Measurements from ENCODE around the gene LCE5A.
"Not testable (repeated sequence)": the region's sequence is repeated elsewhere in the genome, so short reads cannot be mapped to it uniquely, and the experiment has no call there.

Gene LCE5A

DNA sequence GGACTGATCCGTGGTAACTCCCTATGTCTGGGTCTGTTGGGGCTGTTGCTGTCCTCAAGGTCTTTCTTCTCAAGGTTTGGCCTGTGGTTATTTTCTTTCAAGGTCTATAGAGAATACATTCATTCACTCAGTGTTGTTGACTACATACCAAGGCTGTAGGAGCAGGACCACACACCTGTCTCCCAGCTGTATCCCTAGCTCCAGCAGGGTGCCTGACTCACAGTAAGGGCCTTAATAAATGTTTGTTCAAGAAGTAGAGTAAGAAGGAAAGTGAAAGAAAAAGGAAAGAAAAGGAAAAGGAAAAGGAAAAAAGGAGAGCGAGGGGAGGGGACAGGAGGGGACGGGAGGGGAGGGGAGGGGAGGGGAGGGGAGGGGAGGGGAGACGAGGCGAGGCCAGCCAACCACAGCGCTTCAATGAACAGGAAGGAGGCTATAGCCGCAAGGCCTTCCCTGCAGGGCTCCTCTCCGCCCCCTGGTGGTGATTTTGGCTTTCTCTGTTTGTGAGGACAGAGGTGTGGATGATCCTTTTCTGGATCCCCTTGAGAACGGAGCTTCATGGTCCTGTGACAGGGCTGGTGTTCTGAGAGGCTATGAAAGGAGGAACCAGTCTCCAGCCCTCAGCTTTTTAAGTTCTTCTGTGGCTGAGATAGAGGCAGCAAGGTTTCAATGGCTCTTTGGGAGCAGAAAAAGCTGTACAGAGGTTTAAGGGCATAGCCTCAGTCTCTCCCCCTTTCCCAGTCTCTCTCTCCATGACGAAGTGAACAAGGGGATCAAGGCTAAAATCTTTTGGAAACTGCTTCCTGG lies 30.6 kb upstream of the LCE5A start:
- WGBS (ENCODE audit: extremely low coverage, insufficient coverage, low lambda C conversion rate): no CpG with 5 or more reads among the region's 10 CpGs
- H3K79me1 ChIP-seq (ENCODE audit: low read length): no peaks in the 10 kb centered on the region

GRCh38 chr1:152481869-152482664 lies 28.5 kb upstream of the LCE5A start:
- Histone ChIP-seq H4K5ac (ENCODE audit: low read length) (no peak overlapping the region), H3K79me1 (ENCODE audit: low read length) (no peaks in the 10 kb centered on the region), H3K4ac (ENCODE audit: low read depth, low read length) (no peak overlapping the region), H2BK15ac (replicated peaks; ENCODE audit: low read depth) (no peak overlapping the region), H3K36me3 (ENCODE audit: control insufficient read depth, insufficient read depth, low read length) (no peaks in the 10 kb centered on the region), H2BK120ac (ENCODE audit: low read depth, low read length) (no peak overlapping the region), H3K56ac (ENCODE audit: low read length) (no peak overlapping the region), H3K23ac (ENCODE audit: low read length) (no peak overlapping the region), H4K8ac (ENCODE audit: low read depth, low read length) (no peak overlapping the region), H3K4me3 (ENCODE audit: low read length) (no peak overlapping the region), H3K18ac (ENCODE audit: low read length) (no peak overlapping the region), H3K79me2 (ENCODE audit: control insufficient read depth, insufficient read depth, low read length) (no peaks in the 10 kb centered on the region), H3K9ac (ENCODE audit: low read length) (no peak overlapping the region), H3K4me2 (ENCODE audit: low read length) (no peak overlapping the region), H2AK5ac (ENCODE audit: low read length) (no peak overlapping the region), H3K4me1 (ENCODE audit: control insufficient read depth, low read depth, low read length) (no peaks in the 10 kb centered on the region), H3K27me3 (ENCODE audit: insufficient read depth, low read length, poor library complexity) (no peaks in the 10 kb centered on the region), H3K27ac (ENCODE audit: low read depth, low read length) (no peak overlapping the region), H2BK5ac (ENCODE audit: low read length) (no peak overlapping the region)
- no peak for DNase-seq
- WGBS (ENCODE audit: extremely low coverage, insufficient coverage, low lambda C conversion rate): no CpG with 5 or more reads among the region's 8 CpGs

More for the DNA sequence above, 30.6 kb upstream of the LCE5A start:
- Histone ChIP-seq H3K27ac (ENCODE audit: low read depth, low read length) (no peak overlapping the region), H4K8ac (ENCODE audit: low read depth, low read length) (no peak overlapping the region), H3K79me2 (ENCODE audit: control insufficient read depth, insufficient read depth, low read length) (no peaks in the 10 kb centered on the region), H3K9ac (ENCODE audit: low read length) (no peak overlapping the region), H3K4me1 (ENCODE audit: control insufficient read depth, low read depth, low read length) (no peaks in the 10 kb centered on the region), H2BK5ac (ENCODE audit: low read length) (no peak overlapping the region), H4K5ac (ENCODE audit: low read length) (no peak overlapping the region), H3K36me3 (ENCODE audit: control insufficient read depth, insufficient read depth, low read length) (no peaks in the 10 kb centered on the region), H2BK15ac (replicated peaks; ENCODE audit: low read depth) (no peak overlapping the region), H2AK5ac (ENCODE audit: low read length) (no peak overlapping the region), H3K4me2 (ENCODE audit: low read length) (no peak overlapping the region), H3K27me3 (ENCODE audit: insufficient read depth, low read length, poor library complexity) (no peaks in the 10 kb centered on the region), H3K4me3 (ENCODE audit: low read length) (no peak overlapping the region), H3K4ac (ENCODE audit: low read depth, low read length) (no peak overlapping the region), H3K18ac (ENCODE audit: low read length) (no peak overlapping the region), H3K23ac (ENCODE audit: low read length) (no peak overlapping the region), H3K56ac (ENCODE audit: low read length) (no peak overlapping the region), H2BK120ac (ENCODE audit: low read depth, low read length) (no peak overlapping the region)
- peak; percentile 37 for DNase-seq

DNA sequence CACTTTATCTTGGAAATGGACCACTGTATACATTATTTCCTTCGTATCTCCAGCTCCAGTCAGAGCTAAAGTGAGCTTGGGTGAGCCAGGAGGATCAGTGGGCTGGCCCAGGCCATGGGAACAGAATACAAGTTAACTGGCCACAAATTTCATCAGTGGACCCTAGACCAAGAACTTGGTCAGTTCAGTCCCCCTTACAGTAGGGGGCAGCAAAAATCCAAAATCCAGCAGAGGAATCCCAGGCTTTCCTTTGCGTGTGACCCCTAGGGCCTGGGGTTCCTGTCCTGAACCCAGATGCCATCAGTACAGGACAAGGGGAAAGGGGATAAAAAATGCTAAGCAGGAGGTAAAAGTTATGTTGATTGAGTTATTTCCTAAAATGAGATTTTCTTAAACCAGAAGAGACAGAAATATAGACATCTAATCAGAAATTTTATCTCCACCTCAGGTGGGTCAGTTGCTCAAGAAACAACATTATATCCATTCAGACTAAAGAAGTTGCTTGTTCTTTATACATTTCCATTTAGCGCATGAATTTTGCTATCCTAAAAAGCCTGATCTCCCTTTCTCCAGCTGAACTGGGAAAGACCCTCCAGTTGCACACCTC lies 24.1 kb upstream of the LCE5A start:
- Histone ChIP-seq H3K4me2 (ENCODE audit: low read length) (no peak overlapping the region), H2BK15ac (replicated peaks; ENCODE audit: low read depth) (no peak overlapping the region), H3K36me3 (ENCODE audit: control insufficient read depth, insufficient read depth, low read length) (no peaks in the 10 kb centered on the region), H3K56ac (ENCODE audit: low read length) (no peak overlapping the region), H3K79me2 (ENCODE audit: control insufficient read depth, insufficient read depth, low read length) (no peaks in the 10 kb centered on the region), H4K8ac (ENCODE audit: low read depth, low read length) (no peak overlapping the region), H3K4me3 (ENCODE audit: low read length) (no peak overlapping the region), H3K27me3 (ENCODE audit: insufficient read depth, low read length, poor library complexity) (no peaks in the 10 kb centered on the region), H3K9ac (ENCODE audit: low read length) (no peak overlapping the region), H2BK5ac (ENCODE audit: low read length) (no peak overlapping the region), H3K4ac (ENCODE audit: low read depth, low read length) (no peak overlapping the region), H4K5ac (ENCODE audit: low read length) (no peak overlapping the region), H3K23ac (ENCODE audit: low read length) (no peak overlapping the region), H3K18ac (ENCODE audit: low read length) (no peak overlapping the region), H3K4me1 (ENCODE audit: control insufficient read depth, low read depth, low read length) (no peaks in the 10 kb centered on the region), H3K79me1 (ENCODE audit: low read length) (no peaks in the 10 kb centered on the region), H3K27ac (ENCODE audit: low read depth, low read length) (no peak overlapping the region), H2BK120ac (ENCODE audit: low read depth, low read length) (no peak overlapping the region), H2AK5ac (ENCODE audit: low read length) (no peak overlapping the region)
- DNase-seq: peak; percentile 7
- WGBS (ENCODE audit: extremely low coverage, insufficient coverage, low lambda C conversion rate): no CpG with 5 or more reads among the region's 3 CpGs

GRCh38 chr1:152487871-152488270 lies 22.7 kb upstream of the LCE5A start:
- Histone ChIP-seq H3K9ac (ENCODE audit: low read length) (no peak overlapping the region), H3K56ac (ENCODE audit: low read length) (no peak overlapping the region), H2BK120ac (ENCODE audit: low read depth, low read length) (no peak overlapping the region), H3K23ac (ENCODE audit: low read length) (no peak overlapping the region), H2AK5ac (ENCODE audit: low read length) (no peak overlapping the region), H3K4ac (ENCODE audit: low read depth, low read length) (no peak overlapping the region), H3K18ac (ENCODE audit: low read length) (no peak overlapping the region), H3K36me3 (ENCODE audit: control insufficient read depth, insufficient read depth, low read length) (no peaks in the 10 kb centered on the region), H2BK15ac (replicated peaks; ENCODE audit: low read depth) (no peak overlapping the region), H3K4me1 (ENCODE audit: control insufficient read depth, low read depth, low read length) (no peaks in the 10 kb centered on the region), H3K79me2 (ENCODE audit: control insufficient read depth, insufficient read depth, low read length) (no peaks in the 10 kb centered on the region), H4K5ac (ENCODE audit: low read length) (no peak overlapping the region), H3K79me1 (ENCODE audit: low read length) (no peaks in the 10 kb centered on the region), H3K27me3 (ENCODE audit: insufficient read depth, low read length, poor library complexity) (no peaks in the 10 kb centered on the region), H3K4me3 (ENCODE audit: low read length) (no peak overlapping the region), H2BK5ac (ENCODE audit: low read length) (no peak overlapping the region), H3K4me2 (ENCODE audit: low read length) (no peak overlapping the region), H3K27ac (ENCODE audit: low read depth, low read length) (no peak overlapping the region), H4K8ac (ENCODE audit: low read depth, low read length) (no peak overlapping the region)
- no peak for DNase-seq
- WGBS (ENCODE audit: extremely low coverage, insufficient coverage, low lambda C conversion rate): no CpG with 5 or more reads among the region's 2 CpGs

DNA sequence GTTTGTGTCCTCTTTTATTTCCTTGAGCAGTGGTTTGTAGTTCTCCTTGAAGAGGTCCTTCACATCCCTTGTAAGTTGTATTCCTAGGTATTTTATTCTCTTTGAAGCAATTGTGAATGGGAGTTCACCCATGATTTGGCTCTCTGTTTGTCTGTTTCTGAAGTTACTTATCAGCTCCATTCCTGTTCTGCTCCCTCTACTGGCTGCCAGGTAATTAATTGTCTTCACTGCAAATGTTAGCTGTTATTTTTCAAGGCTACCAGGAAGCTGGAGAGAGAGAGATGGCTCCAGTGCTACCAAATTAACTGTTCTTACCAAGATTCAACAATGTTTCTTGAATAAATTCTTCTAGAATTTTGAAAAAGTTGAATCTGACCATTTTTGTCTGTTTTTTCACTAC lies 19.1 kb upstream of the LCE5A start:
- H4K5ac ChIP-seq (ENCODE audit: low read length); H3K18ac ChIP-seq (ENCODE audit: low read length); H3K23ac ChIP-seq (ENCODE audit: low read length); H3K4me3 ChIP-seq (ENCODE audit: low read length); H3K4me1 ChIP-seq (ENCODE audit: control insufficient read depth, low read depth, low read length); H3K4me2 ChIP-seq (ENCODE audit: low read length); H3K79me2 ChIP-seq (ENCODE audit: control insufficient read depth, insufficient read depth, low read length); H3K4ac ChIP-seq (ENCODE audit: low read depth, low read length); H4K8ac ChIP-seq (ENCODE audit: low read depth, low read length); H2BK120ac ChIP-seq (ENCODE audit: low read depth, low read length); H2AK5ac ChIP-seq (ENCODE audit: low read length); H3K36me3 ChIP-seq (ENCODE audit: control insufficient read depth, insufficient read depth, low read length); H3K27me3 ChIP-seq (ENCODE audit: insufficient read depth, low read length, poor library complexity); H3K9ac ChIP-seq (ENCODE audit: low read length); H3K27ac ChIP-seq (ENCODE audit: low read depth, low read length); H2BK5ac ChIP-seq (ENCODE audit: low read length); H3K56ac ChIP-seq (ENCODE audit: low read length); H3K79me1 ChIP-seq (ENCODE audit: low read length); H2BK15ac ChIP-seq (replicated peaks; ENCODE audit: low read depth): not testable (repeated sequence)
- peak; percentile 8 for DNase-seq
